NAMALWA (cell line): ENCODE data around the gene PRR14L.
A peak's percentile ranks its signal among the peaks of the same experiment; 100 is the strongest.
"Not testable (repeated sequence)": the region's sequence is repeated elsewhere in the genome, so short reads cannot be mapped to it uniquely, and the experiment has no call there.

ENCODE experiments used
- DNase-seq: peaks from one replicate; pipeline ENCODE4 v3.0.0-alpha.2; 2015; ENCODE audit warnings: low spot score

Gene PRR14L

DNA sequence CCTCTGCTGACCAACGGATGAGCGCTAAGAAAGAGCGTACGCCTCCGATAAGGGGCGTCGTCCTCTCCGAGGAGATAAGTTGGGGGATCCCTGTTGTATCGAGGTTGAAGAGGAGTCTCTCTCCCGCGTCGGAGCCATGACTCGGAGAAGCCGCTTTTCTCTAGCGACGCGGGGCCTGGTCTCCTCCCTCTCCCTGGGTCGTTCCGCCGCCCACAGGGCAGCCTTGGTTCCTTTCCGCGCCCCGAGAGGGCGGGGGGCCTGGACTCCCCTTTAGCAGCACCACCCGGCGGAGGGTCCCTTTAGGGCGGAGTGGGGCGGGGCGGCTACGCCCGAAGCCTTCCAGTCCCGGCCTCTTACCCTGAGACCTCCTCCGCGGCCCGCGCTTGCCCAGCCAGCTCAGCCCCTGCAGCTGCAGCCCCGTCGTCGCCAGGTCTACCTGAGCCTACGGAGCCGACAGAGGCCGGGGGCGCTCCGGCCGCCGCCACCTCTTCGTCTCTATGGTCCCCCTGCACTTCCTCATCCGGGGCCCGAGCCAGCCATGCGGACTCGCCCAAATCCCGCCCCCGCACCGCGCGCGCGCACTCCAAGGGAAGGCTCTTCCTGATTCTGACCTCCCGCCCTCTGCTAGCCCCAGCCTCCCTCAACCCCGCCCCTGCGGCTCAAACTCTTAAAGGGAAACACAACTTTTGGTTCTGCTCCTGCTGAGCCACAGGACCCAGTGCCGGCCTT is at the start of gene PRR14L:
Gene PRR14L (minus strand): TSS at position 497 of the 729 bp plus-strand sequence. CDS start 11,272 bp downstream, outside the sequence.
- peak; percentile 97 for DNase-seq

DNA sequence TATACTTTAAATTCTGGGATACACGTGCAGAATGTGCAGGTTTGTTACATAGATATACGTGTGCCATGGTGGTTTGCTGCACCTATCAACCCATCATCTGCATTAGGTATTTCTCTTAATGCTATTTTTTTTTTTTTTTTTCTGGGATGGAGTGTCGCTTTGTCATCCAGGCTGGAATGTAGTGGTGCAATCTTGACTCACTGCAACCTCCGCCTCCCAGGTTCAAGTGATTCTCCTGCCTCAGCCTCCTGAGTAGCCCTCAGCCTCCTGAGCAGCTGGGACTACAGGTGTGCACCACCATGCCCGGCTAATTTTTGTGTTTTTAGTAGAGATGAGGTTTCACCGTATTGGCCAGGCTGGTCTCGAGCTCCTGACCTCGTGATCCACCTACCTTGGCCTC is 49.4 kb upstream of the PRR14L start:
- not testable (repeated sequence) for DNase-seq

DNA sequence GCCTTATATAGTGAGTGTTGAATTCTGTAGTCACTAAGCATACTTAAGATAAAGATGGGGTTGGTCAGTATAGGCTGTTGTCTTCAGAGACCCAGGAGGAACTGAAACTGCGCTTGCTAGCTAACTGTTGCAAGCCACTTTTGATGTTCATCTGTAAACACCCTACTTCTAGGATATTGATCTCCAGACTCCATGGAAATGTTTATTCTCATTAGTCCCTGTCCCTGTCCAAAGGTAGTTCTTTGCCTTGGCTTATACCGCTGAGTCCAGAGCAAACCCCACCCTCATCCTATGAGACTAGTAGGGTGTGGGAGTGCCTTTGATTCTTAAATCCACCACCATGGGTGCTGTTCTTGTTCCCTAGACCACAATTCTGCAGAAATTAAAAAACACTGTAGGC is 40.3 kb upstream of the PRR14L start:
- DNase-seq = peak; percentile 73

DNA sequence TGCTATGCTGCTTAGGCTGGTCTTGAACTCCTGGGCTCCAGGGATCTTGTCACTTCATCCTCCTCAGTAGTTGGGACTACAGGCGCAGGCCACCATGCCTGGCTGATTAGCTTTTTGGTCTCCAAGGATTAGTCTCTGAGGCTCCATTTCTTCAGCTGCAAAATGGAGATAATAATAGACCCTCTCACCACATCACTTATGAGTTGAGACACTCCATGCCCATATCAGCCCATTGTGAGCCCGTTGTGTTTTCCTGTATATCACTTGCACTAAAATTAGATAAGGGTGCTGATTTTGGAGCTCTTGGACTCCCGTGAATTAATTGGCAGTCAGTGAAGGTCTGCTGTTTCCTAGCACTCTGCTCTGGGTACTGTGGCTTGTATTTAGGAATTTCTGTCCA is 39.9 kb upstream of the PRR14L start:
- no peak for DNase-seq

- DNase-seq = no peak
Observed at GRCh38 chr22:31776231-31776630, 26.3 kb upstream of the PRR14L start.

DNA sequence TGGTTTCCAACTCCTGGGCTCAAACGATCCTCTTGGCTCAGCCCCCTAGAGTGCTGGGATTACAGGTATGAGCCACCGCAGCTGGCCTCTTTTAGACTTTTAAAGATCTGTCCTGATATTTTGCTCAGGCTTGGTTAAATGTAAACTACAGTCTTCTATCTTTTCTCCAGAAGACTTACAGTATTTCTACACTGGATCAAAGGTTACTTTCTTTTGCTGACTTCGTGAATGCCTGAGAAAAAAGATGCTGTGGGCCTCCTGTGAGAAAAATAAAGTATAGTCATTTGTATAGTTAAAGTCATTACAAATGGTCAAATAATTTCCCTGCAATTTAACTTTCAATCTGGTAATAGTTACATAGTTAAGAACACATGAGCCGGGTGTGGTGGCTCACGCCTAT is 23.5 kb upstream of the PRR14L start:
- no peak for DNase-seq

- DNase-seq = no peak
Observed at GRCh38 chr22:31768422-31769059, 18.6 kb upstream of the PRR14L start.

- no peak for DNase-seq
Observed at GRCh38 chr22:31764785-31765184, 14.9 kb upstream of the PRR14L start.

GRCh38 chr22:31758860-31759259 is 8.9 kb upstream of the PRR14L start:
- not testable (repeated sequence) for DNase-seq

- no peak for DNase-seq
Observed at GRCh38 chr22:31757265-31757664, 7.3 kb upstream of the PRR14L start.

- peak; percentile 17 for DNase-seq
Observed at GRCh38 chr22:31754813-31755212, 4.9 kb upstream of the PRR14L start.

- peak; percentile 96 for DNase-seq
Observed at GRCh38 chr22:31753634-31754501, 3.9 kb upstream of the PRR14L start, which contains the start of gene DEPDC5. DEPDC5 (plus strand) TSS chr22:31754019; CDS start chr22:31754922, 903 bp downstream.

GRCh38 chr22:31753005-31753633 is 3.2 kb upstream of the PRR14L start:
- peak; percentile 39 for DNase-seq

DNA sequence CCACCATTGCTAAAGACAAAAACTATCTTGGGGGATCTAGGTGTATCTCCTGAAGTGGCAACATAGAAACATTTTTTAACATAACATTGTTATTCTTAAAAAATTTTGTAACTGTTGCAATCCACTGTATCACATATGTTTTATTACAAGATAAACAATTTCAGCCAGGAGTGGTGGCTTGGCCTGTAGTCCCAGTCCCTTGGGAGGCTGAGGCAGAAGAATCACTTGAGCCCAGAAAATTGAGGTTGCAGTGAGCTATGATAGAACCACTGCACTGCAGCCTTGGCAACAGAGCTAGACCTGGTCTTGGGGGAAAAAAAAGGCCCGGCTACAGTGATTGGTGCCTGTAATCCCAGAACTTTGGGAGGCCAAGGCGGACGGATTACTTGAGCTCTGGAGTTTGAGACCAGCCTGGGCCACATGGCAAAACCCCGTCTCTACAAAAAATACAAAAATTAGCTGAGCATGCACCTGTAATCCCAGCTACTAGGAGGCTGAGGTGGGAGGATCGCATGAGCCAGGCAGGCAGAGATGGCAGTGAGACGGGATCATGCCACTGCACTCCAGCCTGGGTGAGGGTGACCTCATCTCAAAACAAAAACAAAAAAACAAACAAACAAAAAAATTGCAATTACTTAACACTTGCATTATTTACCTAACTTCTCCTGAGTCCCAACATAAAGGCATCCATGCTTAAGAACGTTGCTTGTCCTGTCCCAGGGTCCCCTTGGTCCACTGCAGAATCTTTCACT is 2.3 kb upstream of the PRR14L start:
- DNase-seq = no peak

DNA sequence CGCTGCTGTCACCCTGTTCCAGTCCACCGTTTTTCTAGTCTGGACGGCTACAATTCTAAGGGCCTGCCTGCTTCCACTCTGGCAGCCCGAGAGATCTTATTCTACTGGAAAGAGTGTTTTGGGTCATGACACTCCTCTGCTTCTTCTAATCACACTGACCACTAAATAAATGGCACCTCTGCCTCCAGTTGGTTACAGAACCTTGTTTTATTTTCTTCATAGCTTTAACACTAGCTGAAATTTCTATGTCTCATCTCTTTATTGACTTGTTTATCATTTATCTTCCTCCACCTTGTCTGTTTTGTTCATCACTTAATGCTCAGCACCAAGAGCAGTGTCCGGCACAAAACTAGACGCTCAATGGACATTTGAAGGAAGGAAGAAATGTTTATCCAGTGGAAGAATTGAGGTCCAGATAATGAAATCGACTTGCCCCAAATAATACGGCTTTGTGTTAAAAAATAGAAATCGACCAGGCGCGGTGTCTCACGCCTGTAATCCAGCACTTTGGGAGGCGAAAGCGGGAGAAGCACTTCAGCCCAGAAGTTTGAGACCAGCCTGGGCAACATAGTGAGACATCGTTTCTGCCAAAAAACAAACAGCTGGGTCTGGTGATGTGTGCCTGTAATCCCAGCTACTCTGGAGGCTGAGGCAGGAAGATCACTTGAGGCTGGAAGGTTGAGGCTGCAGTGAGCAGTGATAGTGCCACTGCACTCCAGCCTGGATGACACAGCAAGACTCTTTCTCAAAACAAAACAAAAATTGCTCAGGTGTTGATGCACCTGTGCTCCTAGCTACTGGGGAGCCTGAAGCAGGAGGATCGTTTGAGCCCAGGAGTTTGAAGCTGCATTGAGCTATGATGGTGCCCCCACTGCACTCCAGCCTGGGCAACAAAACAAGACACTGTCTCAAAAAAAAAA is 693 bp upstream of the PRR14L start:
- DNase-seq = no peak

GRCh38 chr22:31748490-31748889 is 1.4 kb downstream of the PRR14L start:
- peak; percentile 38 for DNase-seq

DNA sequence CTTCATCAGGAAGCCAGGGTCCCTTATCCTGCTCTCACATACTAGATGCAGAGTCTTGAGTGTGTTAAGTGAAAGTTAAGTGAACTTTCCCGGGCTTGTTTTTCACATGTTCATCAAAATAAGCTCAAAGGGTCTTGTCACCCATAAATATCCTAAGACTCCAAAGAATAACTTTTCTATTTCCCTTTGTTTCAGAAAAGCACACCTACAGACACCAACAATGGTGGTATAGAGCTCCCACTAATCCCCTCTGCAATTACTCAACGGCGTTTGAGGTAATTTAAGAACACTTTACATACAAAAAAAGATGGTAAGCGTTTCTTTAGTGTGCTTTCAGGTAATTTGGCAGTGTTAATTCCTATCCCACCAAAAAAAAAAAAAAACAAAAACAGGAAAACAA is 2.5 kb downstream of the PRR14L start:
- DNase-seq = no peak

GRCh38 chr22:31743871-31744270 is 6.1 kb downstream of the PRR14L start:
- no peak for DNase-seq

DNA sequence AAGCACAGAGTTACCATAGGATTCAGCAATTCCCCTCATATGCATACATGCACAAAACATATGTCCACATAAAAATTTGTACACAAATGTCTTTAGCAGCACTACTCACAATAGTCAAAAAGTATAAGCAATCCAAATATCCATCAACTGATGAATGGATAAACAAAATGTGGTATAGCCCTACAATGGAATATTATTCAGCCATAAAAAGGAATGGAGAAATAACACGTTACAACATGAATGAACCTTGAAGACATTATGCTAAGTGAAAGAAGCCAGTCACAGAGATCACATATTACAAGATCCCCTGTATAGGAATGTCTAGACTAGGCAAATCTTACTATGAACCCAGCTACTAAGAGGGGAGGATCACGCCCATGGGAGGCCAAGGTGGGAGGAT is 7.2 kb downstream of the PRR14L start:
- DNase-seq = no peak

DNA sequence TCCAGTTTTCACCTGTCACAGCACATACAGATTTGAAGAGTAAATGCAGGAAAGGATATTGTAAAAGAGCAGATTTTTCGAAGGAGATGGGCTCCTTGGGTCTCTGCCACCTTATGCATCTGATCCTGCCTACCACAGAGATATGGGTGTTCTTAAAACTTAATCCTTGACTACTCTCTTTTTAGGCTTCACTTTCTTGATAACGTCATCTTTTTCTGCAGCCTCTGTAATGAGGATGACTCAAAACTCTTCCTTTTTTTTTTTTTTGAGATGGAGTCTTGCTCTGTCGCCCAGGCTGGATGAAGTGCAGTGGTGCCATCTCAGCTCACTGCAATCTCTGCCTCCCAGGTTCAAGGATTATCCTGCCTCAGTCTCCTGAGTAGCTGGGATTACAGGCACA is 7.8 kb downstream of the PRR14L start:
- DNase-seq = no peak
